DND-41 (cell line): ENCODE results near the gene SHD.
"Not testable (repeated sequence)": the region's sequence is repeated elsewhere in the genome, so short reads cannot be mapped to it uniquely, and the experiment has no call there.

Experiments used
- EZH2 ChIP-seq: IDR thresholded peaks from 3 replicates; pipeline ENCODE4 v1.6.1; 2012; ENCODE audit warnings: borderline replicate concordance, low read depth, mild to moderate bottlenecking, moderate library complexity, low read length, inconsistent platforms; ENCODE audit not compliant: severe bottlenecking
- TF ChIP-seq, protein P1 (sequence below): IDR thresholded peaks from 2 replicates; pipeline ENCODE4 v1.5.1; 2012; ENCODE audit warnings: borderline replicate concordance, low read length, moderate library complexity, mild to moderate bottlenecking; ENCODE audit not compliant: poor library complexity, severe bottlenecking; ENCODE audit errors: extremely low read depth

DNA sequence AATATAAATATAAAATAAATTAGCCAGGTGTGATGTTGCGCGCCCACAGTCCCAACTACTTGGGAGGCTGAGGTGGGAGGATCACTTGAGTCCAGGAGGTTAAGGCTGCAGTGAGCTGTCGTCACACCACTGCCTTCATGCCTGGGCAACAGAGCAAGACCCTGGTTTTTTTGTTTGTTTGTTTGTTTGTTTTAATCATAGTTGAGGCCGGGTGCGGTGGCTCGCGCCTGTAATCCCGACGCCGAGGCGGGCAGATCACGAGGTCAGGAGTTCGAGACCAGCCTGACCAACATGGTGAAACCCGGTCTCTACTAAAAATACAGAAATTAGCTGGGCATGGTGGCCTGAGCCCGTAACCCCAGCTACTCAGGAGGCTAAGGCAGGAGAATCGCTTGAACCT lies 41.6 kb upstream of the SHD start:
- TF ChIP-seq, protein P1, sequence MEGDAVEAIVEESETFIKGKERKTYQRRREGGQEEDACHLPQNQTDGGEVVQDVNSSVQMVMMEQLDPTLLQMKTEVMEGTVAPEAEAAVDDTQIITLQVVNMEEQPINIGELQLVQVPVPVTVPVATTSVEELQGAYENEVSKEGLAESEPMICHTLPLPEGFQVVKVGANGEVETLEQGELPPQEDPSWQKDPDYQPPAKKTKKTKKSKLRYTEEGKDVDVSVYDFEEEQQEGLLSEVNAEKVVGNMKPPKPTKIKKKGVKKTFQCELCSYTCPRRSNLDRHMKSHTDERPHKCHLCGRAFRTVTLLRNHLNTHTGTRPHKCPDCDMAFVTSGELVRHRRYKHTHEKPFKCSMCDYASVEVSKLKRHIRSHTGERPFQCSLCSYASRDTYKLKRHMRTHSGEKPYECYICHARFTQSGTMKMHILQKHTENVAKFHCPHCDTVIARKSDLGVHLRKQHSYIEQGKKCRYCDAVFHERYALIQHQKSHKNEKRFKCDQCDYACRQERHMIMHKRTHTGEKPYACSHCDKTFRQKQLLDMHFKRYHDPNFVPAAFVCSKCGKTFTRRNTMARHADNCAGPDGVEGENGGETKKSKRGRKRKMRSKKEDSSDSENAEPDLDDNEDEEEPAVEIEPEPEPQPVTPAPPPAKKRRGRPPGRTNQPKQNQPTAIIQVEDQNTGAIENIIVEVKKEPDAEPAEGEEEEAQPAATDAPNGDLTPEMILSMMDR: not testable (repeated sequence)
- not testable (repeated sequence) for TF ChIP-seq EZH2
